CD14-positive monocyte (primary cell): ENCODE results near the gene BMERB1. TPM values are rescaled to one million over a fixed set of nuclear protein-coding genes. Genes with fewer than 3 reads are reported as not detected.
"Not testable (repeated sequence)": the region's sequence is repeated elsewhere in the genome, so short reads cannot be mapped to it uniquely, and the experiment has no call there.

Experiments used
- DNase-seq, 3 donors: peaks; one replicate each; pipeline ENCODE4 v3.0.0-alpha.2; 2011 to 2022
- H2AFZ ChIP-seq: 2 replicates; pipeline ENCODE4 v1.6.0; 2012; ENCODE audit warnings: mild to moderate bottlenecking, low read depth, low read length, inconsistent platforms; ENCODE audit not compliant: insufficient read depth, poor library complexity, severe bottlenecking
- H3K27ac ChIP-seq, 2 donors: 1 replicate in 1 of 2; 2 replicates in 1 of 2; pipeline ENCODE4 v1.5.1; 2012 to 2013; ENCODE audit warnings: low read length in 2 of 2, control low read depth in 1 of 2, inconsistent platforms in 1 of 2, low read depth in 1 of 2, mild to moderate bottlenecking in 1 of 2
- H3K27me3 ChIP-seq, 2 donors: one replicate each; pipeline versions ENCODE4 v1.6.0 to v1.6.1; 2011 to 2013; ENCODE audit warnings: low read length in 2 of 2; ENCODE audit not compliant: control insufficient read depth in 2 of 2, insufficient read depth in 2 of 2
- H3K36me3 ChIP-seq, 2 donors: replicated peaks in 1 of 2; 1 replicate in 1 of 2; 2 replicates in 1 of 2; pipeline versions ENCODE4 v1.5.1 to v1.6.1; 2012 to 2013; ENCODE audit warnings: low read length in 2 of 2, control low read depth in 1 of 2, inconsistent platforms in 1 of 2, mild to moderate bottlenecking in 1 of 2; ENCODE audit not compliant: insufficient read depth in 2 of 2, control insufficient read depth in 1 of 2
- H3K4me1 ChIP-seq, 2 donors: 1 replicate in 1 of 2; 2 replicates in 1 of 2; pipeline versions ENCODE4 v1.5.1 to v1.6.1; 2012 to 2013; ENCODE audit warnings: low read length in 2 of 2, control low read depth in 1 of 2, inconsistent platforms in 1 of 2, mild to moderate bottlenecking in 1 of 2, moderate library complexity in 1 of 2; ENCODE audit not compliant: insufficient read depth in 2 of 2, control insufficient read depth in 1 of 2
- H3K4me2 ChIP-seq: replicated peaks from 2 replicates; pipeline ENCODE3; 2012; ENCODE audit warnings: low read length, moderate library complexity, mild to moderate bottlenecking; ENCODE audit not compliant: poor library complexity, severe bottlenecking; ENCODE audit errors: extremely low read depth
- H3K4me3 ChIP-seq, 3 experiments: fragments of 200-600 bp in 1 of 3; sonication (generic) in 1 of 3; replicated peaks in 1 of 3; 1 replicate in 2 of 3; 2 replicates in 1 of 3; pipeline ENCODE4 v1.5.1; 2011 to 2013; ENCODE audit warnings: low read length in 3 of 3, mild to moderate bottlenecking in 3 of 3, control low read depth in 2 of 3, low read depth in 2 of 3, inconsistent platforms in 1 of 3, moderate library complexity in 1 of 3
- H3K79me2 ChIP-seq: 2 replicates; pipeline ENCODE4 v1.6.0; 2012; ENCODE audit warnings: mild to moderate bottlenecking, control low read depth, inconsistent platforms, low read length, moderate library complexity; ENCODE audit not compliant: insufficient read depth
- H3K9ac ChIP-seq: 2 replicates; pipeline ENCODE4 v1.6.0; 2017; ENCODE audit warnings: low read length, mild to moderate bottlenecking; ENCODE audit not compliant: insufficient read depth, poor library complexity, severe bottlenecking
- H3K9me3 ChIP-seq, 2 donors: replicated peaks in 1 of 2; 1 replicate in 1 of 2; 2 replicates in 1 of 2; pipeline versions ENCODE4 v1.5.1 to v1.6.1; 2012 to 2013; ENCODE audit warnings: low read length in 2 of 2, control low read depth in 1 of 2; ENCODE audit not compliant: control insufficient read depth in 1 of 2, insufficient read depth in 1 of 2
- H4K20me1 ChIP-seq: 2 replicates; pipeline ENCODE4 v1.6.0; 2012; ENCODE audit warnings: mild to moderate bottlenecking, low read length, control low read depth, moderate library complexity; ENCODE audit not compliant: insufficient read depth
- H3K27ac Mint-ChIP-seq, 7 donors: one replicate each; pipeline ENCODE4 v1.8.0; 2020; ENCODE audit warnings: mild to moderate bottlenecking in 7 of 7, mixed read lengths in 7 of 7, moderate library complexity in 6 of 7, inconsistent platforms in 2 of 7
- H3K27me3 Mint-ChIP-seq, 3 donors: one replicate each; pipeline ENCODE4 v1.8.0; 2021 to 2022; ENCODE audit warnings: low read depth in 3 of 3, mild to moderate bottlenecking in 3 of 3, mixed read lengths in 3 of 3, moderate library complexity in 3 of 3, inconsistent platforms in 1 of 3
- H3K36me3 Mint-ChIP-seq, 2 donors: one replicate each; pipeline ENCODE4 v1.8.0; 2020; ENCODE audit warnings: mixed read lengths in 2 of 2, inconsistent platforms in 1 of 2, mild to moderate bottlenecking in 1 of 2
- H3K4me1 Mint-ChIP-seq: one replicate; pipeline ENCODE4 v1.8.0; 2020; ENCODE audit warnings: mild to moderate bottlenecking, mixed read lengths
- H3K4me3 Mint-ChIP-seq, 2 donors: one replicate each; pipeline ENCODE4 v1.8.0; 2020; ENCODE audit warnings: mild to moderate bottlenecking in 2 of 2, mixed read lengths in 2 of 2, moderate library complexity in 1 of 2
- H3K9me3 Mint-ChIP-seq, 7 donors: one replicate each; pipeline ENCODE4 v1.8.0; 2020 to 2022; ENCODE audit warnings: mixed read lengths in 7 of 7, mild to moderate bottlenecking in 6 of 7, moderate library complexity in 6 of 7, inconsistent platforms in 2 of 7
- CTCF ChIP-seq: fragments of 200-600 bp; IDR thresholded peaks from one replicate; pipeline ENCODE4 v1.8.0; 2022; ENCODE audit warnings: antibody characterized with exemption, mild to moderate bottlenecking
- WGBS: methylation state at CpG from one replicate; pipeline ENCODE4 v1.1.5; 2013; ENCODE audit warnings: missing lambda C conversion rate; ENCODE audit not compliant: insufficient coverage; 5-methylcytosine and 5-hydroxymethylcytosine counted together
- intact Hi-C, 2 donors: fragments of 100-400 bp; cut with micrococcal nuclease; formaldehyde crosslinking; loops; one replicate each; pipeline versions ENCODE4 v1.15.0 to v1.15.1; 2023
- polyA plus RNA-seq, 3 donors: library from polyadenylated mRNA; depleted of rRNA in 1 of 3; unstranded in 2 of 3; stranded (reverse) in 1 of 3; fragments of 300-500 nt in 2 of 3; fragments of >200 nt in 1 of 3; fragmentation: Illumina TruSeq in 2 of 3; gene quantifications; 1 replicate in 2 of 3; 2 replicates in 1 of 3; pipeline ENCODE4 v1.2.3, GENCODE V29; 2012 to 2021

Gene BMERB1
- polyA plus RNA-seq, 3 donors: 0.11 to 0.28 (median 0.11) TPM

DNA sequence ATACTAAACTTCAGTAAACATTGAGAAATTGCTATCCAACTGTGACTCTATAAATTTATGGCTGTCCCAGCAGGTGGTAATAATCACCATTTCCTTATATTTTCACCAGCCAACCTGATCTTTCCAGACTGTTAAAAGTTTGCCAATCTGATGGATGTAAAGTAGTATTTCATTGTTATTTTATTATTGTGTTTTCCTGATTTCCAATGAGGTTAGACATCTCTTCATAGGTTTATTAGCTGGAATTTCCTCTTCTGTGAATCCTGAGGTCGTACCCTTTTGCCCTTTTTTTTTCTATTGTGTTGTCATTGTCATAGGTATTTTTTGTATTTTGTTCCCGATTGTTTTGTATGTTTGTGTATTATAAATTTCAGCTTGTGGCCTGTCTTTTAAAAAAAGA is 31.7 kb downstream of the BMERB1 start:
- Histone ChIP-seq H2AFZ (no peak overlapping the region), H3K27ac (no peak overlapping the region), H3K79me2 (no peaks in the 10 kb centered on the region), H3K4me2 (no peak overlapping the region), H3K9me3 (peaks cover 0 to 5% of the 10 kb centered on the region in 2 donors), H3K4me1 (no peaks in the 10 kb centered on the region), H3K9ac (no peak overlapping the region), H3K27me3 (no peaks in the 10 kb centered on the region), H3K36me3 (no peaks in the 10 kb centered on the region), H3K4me3 (no peak overlapping the region), H4K20me1 (no peaks in the 10 kb centered on the region)
- Mint-ChIP-seq H3K4me3 (no peak overlapping the region), H3K4me1 (no peaks in the 10 kb centered on the region), H3K36me3 (no peaks in the 10 kb centered on the region), H3K27me3 (peaks cover 0 to 7% (median 5%) of the 10 kb centered on the region in 3 donors), H3K27ac (no peak overlapping the region), H3K9me3 (peaks cover 0 to 6% (median 3%) of the 10 kb centered on the region in 7 donors)
- TF ChIP-seq CTCF: no peak
- intact Hi-C loops: no loop called here
- WGBS: no CpG with 5 or more reads among the region's 2 CpGs
- DNase-seq: no peak

GRCh38 chr16:15466886-15467781 is 32.7 kb downstream of the BMERB1 start:
- H3K27me3 ChIP-seq: no peaks in the 10 kb centered on the region
- H3K27ac ChIP-seq: no peak overlapping the region
- H4K20me1 ChIP-seq: no peaks in the 10 kb centered on the region
- no peak for DNase-seq
- H3K4me1 ChIP-seq: no peaks in the 10 kb centered on the region
- intact Hi-C loops: no loop called here
- peak; percentile 31 for TF ChIP-seq CTCF
- Mint-ChIP-seq H3K9me3 (peaks cover 0 to 6% (median 3%) of the 10 kb centered on the region in 7 donors), H3K27ac (no peak overlapping the region), H3K36me3 (no peaks in the 10 kb centered on the region), H3K4me3 (no peak overlapping the region), H3K4me1 (no peaks in the 10 kb centered on the region), H3K27me3 (peaks cover 0 to 5% (median 5%) of the 10 kb centered on the region in 3 donors)
- no peak overlapping the region for H3K4me3 ChIP-seq
- no peak overlapping the region for H3K9ac ChIP-seq
- WGBS: no CpG with 5 or more reads among the region's 3 CpGs
- no peaks in the 10 kb centered on the region for H3K79me2 ChIP-seq
- H3K36me3 ChIP-seq: no peaks in the 10 kb centered on the region
- H2AFZ ChIP-seq: no peak overlapping the region
- H3K9me3 ChIP-seq: peaks cover 0 to 5% of the 10 kb centered on the region in 2 donors
- H3K4me2 ChIP-seq: no peak overlapping the region

DNA sequence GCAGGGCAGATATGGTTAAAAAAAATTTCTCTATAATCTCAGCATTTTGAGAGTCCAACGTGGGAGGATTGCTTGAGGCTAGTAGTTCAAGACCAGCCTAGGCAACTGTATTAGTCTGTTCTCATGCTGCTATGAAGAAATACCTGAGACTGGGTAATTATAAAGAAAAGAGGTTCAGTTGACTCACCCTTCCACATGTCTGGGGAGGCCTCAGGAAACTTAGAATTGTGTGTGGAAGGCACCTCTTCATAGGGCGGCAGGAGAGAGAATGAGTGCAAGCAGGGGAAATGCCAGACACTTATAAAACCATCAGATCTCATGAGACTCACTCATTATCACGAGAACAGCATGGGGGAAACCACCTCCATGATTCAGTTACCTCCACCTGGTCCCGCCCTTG is 42.6 kb downstream of the BMERB1 start:
- no CpG with 5 or more reads among the region's 4 CpGs for WGBS
- DNase-seq, H3K27ac Mint-ChIP-seq, H3K4me2 ChIP-seq, H3K4me3 ChIP-seq, H4K20me1 ChIP-seq, H3K27me3 ChIP-seq, H2AFZ ChIP-seq, H3K27me3 Mint-ChIP-seq, H3K4me3 Mint-ChIP-seq, H3K9ac ChIP-seq, H3K36me3 ChIP-seq, intact Hi-C loops, H3K79me2 ChIP-seq, H3K36me3 Mint-ChIP-seq, H3K27ac ChIP-seq: not testable (repeated sequence)
- Histone ChIP-seq H3K9me3 (peaks cover 10 to 17% of the 10 kb centered on the region in 2 donors), H3K4me1 (peaks cover 8 to 13% of the 10 kb centered on the region in 2 donors)
- Mint-ChIP-seq H3K4me1 (peaks cover 14% of the 10 kb centered on the region), H3K9me3 (peaks cover 8 to 17% (median 14%) of the 10 kb centered on the region in 7 donors)
